G401 (cell line): ENCODE data around the gene TAS2R19. TPM values are rescaled to one million over a fixed set of nuclear protein-coding genes. Genes with fewer than 3 reads are reported as not detected.

Experiments used
- DNase-seq: peaks from one replicate; pipeline ENCODE4 v3.0.0-alpha.2; 2015; ENCODE audit warnings: low spot score
- in situ Hi-C: cut with HindIII; loops from 2 replicates; pipeline ENCODE4 v1.10.0; 2016; ENCODE audit warnings: low sequenced_read_pairs, mixed read lengths
- total RNA-seq: library from RNA; depleted of rRNA; stranded (reverse); fragments of >200 nt; shearing (Covaris generic); gene quantifications from 2 replicates; pipeline ENCODE4 v1.2.3, GENCODE V29; 2014; rRNA removed

The TAS2R19 gene
- total RNA-seq, 1 experiment from 2014 or later, result not detected

- DNase-seq, result no peak
- in situ Hi-C loops, result no loop called here
These were observed 14.8 kb downstream of the TAS2R19 start for GRCh38 chr12:11007608-11008007.

GRCh38 chr12:10998204-10998603 lies 24.2 kb downstream of the TAS2R19 start, which contains the start of gene TAS2R20:
TSS of gene TAS2R20 (minus strand) at chr12:10998304. CDS start at chr12:10997875, 429 bp downstream.
- no peak for DNase-seq
- in situ Hi-C loops, result no loop called here

GRCh38 chr12:10994307-10994706 lies 28.1 kb downstream of the TAS2R19 start:
- in situ Hi-C loops, result no loop called here

GRCh38 chr12:10989107-10989506 lies 33.3 kb downstream of the TAS2R19 start:
- DNase-seq, result no peak
- in situ Hi-C loops, result no loop called here

More at GRCh38 chr12:10994307-10994706, 28.1 kb downstream of the TAS2R19 start:
- DNase-seq, result no peak

- in situ Hi-C loops, result no loop called here
- no peak for DNase-seq
These were observed 35.6 kb downstream of the TAS2R19 start, which contains the start of gene TAS2R50 for GRCh38 chr12:10986812-10987211. TSS of gene TAS2R50 (minus strand) at chr12:10986912. CDS start at chr12:10986860, 52 bp downstream.

GRCh38 chr12:10982244-10982643 lies 40.2 kb downstream of the TAS2R19 start:
- in situ Hi-C loops, result no loop called here
- no peak for DNase-seq

GRCh38 chr12:10974965-10975364 lies 47.5 kb downstream of the TAS2R19 start:
- no peak for DNase-seq
- in situ Hi-C loops, result no loop called here

Other genes starting within 250 kb of the TAS2R19 start
- gene TAS2R7, start 220.0 kb downstream of the TAS2R19 start, total RNA-seq, result not detected in 2 replicates
- gene TAS2R8, start 215.3 kb downstream of the TAS2R19 start, total RNA-seq, result 1.6 TPM in 1 of 2 replicates, not detected in the other
- not detected in 2 replicates for gene TAS2R9, start 212.5 kb downstream of the TAS2R19 start, total RNA-seq
- gene TAS2R10, start 196.3 kb downstream of the TAS2R19 start, total RNA-seq, result 0.37 TPM in 1 of 2 replicates, not detected in the other
- 9.2 TPM in 1 of 2 replicates, not detected in the other for gene PRR4, start 173.1 kb downstream of the TAS2R19 start, total RNA-seq
- gene PRH1, start 138.4 kb downstream of the TAS2R19 start, total RNA-seq, result 1.8 and 4.1 TPM in 2 replicates
- gene TAS2R13, start 113.1 kb downstream of the TAS2R19 start, total RNA-seq, result not detected in 2 replicates
- gene PRH2, start 93.4 kb downstream of the TAS2R19 start, total RNA-seq, result not detected in 2 replicates
- gene TAS2R14, start 83.4 kb downstream of the TAS2R19 start, total RNA-seq, result 0.12 and 3.0 TPM in 2 replicates
- gene TAS2R50, start 35.7 kb downstream of the TAS2R19 start, total RNA-seq, result not detected in 2 replicates
- gene TAS2R20, start 24.3 kb downstream of the TAS2R19 start, total RNA-seq, result 0.12 and 0.61 TPM in 2 replicates
- 0.14 and 0.43 TPM in 2 replicates for gene TAS2R31, start 8.8 kb upstream of the TAS2R19 start, total RNA-seq
- not detected in 2 replicates for gene TAS2R46, start 39.7 kb upstream of the TAS2R19 start, total RNA-seq
- 0.71 TPM in 1 of 2 replicates, not detected in the other for gene TAS2R43, start 69.7 kb upstream of the TAS2R19 start, total RNA-seq
- gene TAS2R30, start 112.0 kb upstream of the TAS2R19 start, total RNA-seq, result 0.07 and 0.68 TPM in 2 replicates
- 10.3 and 11.4 TPM in 2 replicates for gene SMIM10L1, start 148.6 kb upstream of the TAS2R19 start, total RNA-seq
- not detected in 2 replicates for gene TAS2R42, start 164.3 kb upstream of the TAS2R19 start, total RNA-seq
- not detected in 2 replicates for gene PRB3, start 247.1 kb upstream of the TAS2R19 start, total RNA-seq